HepG2 (cell line): ENCODE data around the gene ALPK1. TPM values are rescaled to one million over a fixed set of nuclear protein-coding genes. Genes with fewer than 3 reads are reported as not detected.

Experiments used
- ARID3A ChIP-seq: IDR thresholded peaks from 2 replicates; pipeline ENCODE4 v1.6.1; 2012; ENCODE audit warnings: low read depth, low read length, improper control_type of control experiment
- ESRRA ChIP-seq: sonication (generic); formaldehyde crosslinking; IDR thresholded peaks from 2 replicates; pipeline ENCODE4 v1.5.1; 2020; ENCODE audit warnings: mild to moderate bottlenecking, low read depth, missing genetic modification reagents
- KMT2A ChIP-seq: sonication (generic); formaldehyde crosslinking; IDR thresholded peaks from 2 replicates; pipeline ENCODE4 v1.4.0; 2020; ENCODE audit warnings: missing genetic modification reagents
- MEF2D ChIP-seq: sonication (generic); formaldehyde crosslinking; IDR thresholded peaks from 2 replicates; pipeline ENCODE4 v1.5.1; 2020; ENCODE audit warnings: mild to moderate bottlenecking, missing genetic modification reagents
- SALL1 ChIP-seq: sonication (generic); formaldehyde crosslinking; IDR thresholded peaks from 2 replicates; pipeline ENCODE4 v1.8.0; 2022; ENCODE audit warnings: mild to moderate bottlenecking, missing genetic modification reagents
- YY1 ChIP-seq: IDR thresholded peaks from 2 replicates; pipeline ENCODE4 v1.6.1; 2011; ENCODE audit warnings: low read length, low read depth, moderate library complexity, mild to moderate bottlenecking; ENCODE audit not compliant: insufficient read depth, insufficient replicate concordance
- ZNF274 ChIP-seq: sonication (generic); formaldehyde crosslinking; IDR thresholded peaks from 2 replicates; pipeline ENCODE4 v1.5.1; 2020; ENCODE audit warnings: mild to moderate bottlenecking, missing genetic modification reagents
- ZNF326 ChIP-seq: sonication (generic); formaldehyde crosslinking; IDR thresholded peaks from 2 replicates; pipeline ENCODE4 v1.4.0; 2020; ENCODE audit warnings: missing genetic modification reagents, borderline replicate concordance
- ZNF746 ChIP-seq: sonication (generic); formaldehyde crosslinking; IDR thresholded peaks from 2 replicates; pipeline ENCODE4 v1.8.0; 2022; ENCODE audit warnings: mild to moderate bottlenecking, missing genetic modification reagents
- ZNF747 ChIP-seq: sonication (generic); formaldehyde crosslinking; IDR thresholded peaks from 2 replicates; pipeline ENCODE4 v1.8.1; 2023; ENCODE audit warnings: missing genetic modification reagents, mild to moderate bottlenecking, borderline replicate concordance
- polyA plus RNA-seq, 8 experiments: library from polyadenylated mRNA; depleted of rRNA in 3 of 8; stranded (reverse) in 7 of 8; unstranded in 1 of 8; fragments of >200 nt; fragmentation: Illumina TruSeq in 4 of 8; extraction: Trizol in 4 of 8; gene quantifications; 2 replicates each; pipeline versions ENCODE4 v1.2.1 to v1.2.3, GENCODE V29; 2011 to 2016; ENCODE audit warnings: low read depth in 4 of 8, missing spikeins in 1 of 8, mixed read lengths in 1 of 8; ENCODE audit not compliant: insufficient read depth in 1 of 8
- total RNA-seq, 5 experiments: library from RNA; depleted of rRNA; stranded (reverse); fragments of >200 nt; fragmentation: Illumina TruSeq; extraction: Trizol; gene quantifications; 2 replicates each; pipeline ENCODE4 v1.2.3, GENCODE V29; 2016; ENCODE audit warnings: low read depth in 1 of 5
- TF ChIP-seq, protein P1 (sequence below), 2 experiments: fragments of 450-650 bp in 1 of 2; sonication (generic) in 1 of 2; formaldehyde crosslinking in 1 of 2; IDR thresholded peaks; 2 replicates each; pipeline versions ENCODE4 v1.6.1 to v1.8.0; 2016 to 2022; ENCODE audit warnings: antibody characterized with exemption in 1 of 2, mild to moderate bottlenecking in 1 of 2, missing genetic modification reagents in 1 of 2
- TF ChIP-seq, protein P2 (sequence below): sonication (generic); formaldehyde crosslinking; IDR thresholded peaks from 2 replicates; pipeline ENCODE4 v1.5.0; 2020; ENCODE audit warnings: mild to moderate bottlenecking, missing genetic modification reagents, moderate library complexity

ALPK1 gene
- total and polyA plus RNA-seq, 2 of the 13 experiments (the other 11 are each of a cell fraction or from before 2014, with no cell fraction given) = 0.61 to 1.3 TPM

- TF ChIP-seq, protein P1, sequence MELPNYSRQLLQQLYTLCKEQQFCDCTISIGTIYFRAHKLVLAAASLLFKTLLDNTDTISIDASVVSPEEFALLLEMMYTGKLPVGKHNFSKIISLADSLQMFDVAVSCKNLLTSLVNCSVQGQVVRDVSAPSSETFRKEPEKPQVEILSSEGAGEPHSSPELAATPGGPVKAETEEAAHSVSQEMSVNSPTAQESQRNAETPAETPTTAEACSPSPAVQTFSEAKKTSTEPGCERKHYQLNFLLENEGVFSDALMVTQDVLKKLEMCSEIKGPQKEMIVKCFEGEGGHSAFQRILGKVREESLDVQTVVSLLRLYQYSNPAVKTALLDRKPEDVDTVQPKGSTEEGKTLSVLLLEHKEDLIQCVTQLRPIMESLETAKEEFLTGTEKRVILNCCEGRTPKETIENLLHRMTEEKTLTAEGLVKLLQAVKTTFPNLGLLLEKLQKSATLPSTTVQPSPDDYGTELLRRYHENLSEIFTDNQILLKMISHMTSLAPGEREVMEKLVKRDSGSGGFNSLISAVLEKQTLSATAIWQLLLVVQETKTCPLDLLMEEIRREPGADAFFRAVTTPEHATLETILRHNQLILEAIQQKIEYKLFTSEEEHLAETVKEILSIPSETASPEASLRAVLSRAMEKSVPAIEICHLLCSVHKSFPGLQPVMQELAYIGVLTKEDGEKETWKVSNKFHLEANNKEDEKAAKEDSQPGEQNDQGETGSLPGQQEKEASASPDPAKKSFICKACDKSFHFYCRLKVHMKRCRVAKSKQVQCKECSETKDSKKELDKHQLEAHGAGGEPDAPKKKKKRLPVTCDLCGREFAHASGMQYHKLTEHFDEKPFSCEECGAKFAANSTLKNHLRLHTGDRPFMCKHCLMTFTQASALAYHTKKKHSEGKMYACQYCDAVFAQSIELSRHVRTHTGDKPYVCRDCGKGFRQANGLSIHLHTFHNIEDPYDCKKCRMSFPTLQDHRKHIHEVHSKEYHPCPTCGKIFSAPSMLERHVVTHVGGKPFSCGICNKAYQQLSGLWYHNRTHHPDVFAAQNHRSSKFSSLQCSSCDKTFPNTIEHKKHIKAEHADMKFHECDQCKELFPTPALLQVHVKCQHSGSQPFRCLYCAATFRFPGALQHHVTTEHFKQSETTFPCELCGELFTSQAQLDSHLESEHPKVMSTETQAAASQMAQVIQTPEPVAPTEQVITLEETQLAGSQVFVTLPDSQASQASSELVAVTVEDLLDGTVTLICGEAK (IDR thresholded peaks at IDR 0.05) = no peak
- TF ChIP-seq, protein P1 (CRISPR knock-in tag; IDR thresholded peaks at IDR 0.05) = no peak
- TF ChIP-seq ARID3A = no peak
- no peak for TF ChIP-seq YY1
- TF ChIP-seq MEF2D (CRISPR knock-in tag) = no peak
- TF ChIP-seq, protein P2, sequence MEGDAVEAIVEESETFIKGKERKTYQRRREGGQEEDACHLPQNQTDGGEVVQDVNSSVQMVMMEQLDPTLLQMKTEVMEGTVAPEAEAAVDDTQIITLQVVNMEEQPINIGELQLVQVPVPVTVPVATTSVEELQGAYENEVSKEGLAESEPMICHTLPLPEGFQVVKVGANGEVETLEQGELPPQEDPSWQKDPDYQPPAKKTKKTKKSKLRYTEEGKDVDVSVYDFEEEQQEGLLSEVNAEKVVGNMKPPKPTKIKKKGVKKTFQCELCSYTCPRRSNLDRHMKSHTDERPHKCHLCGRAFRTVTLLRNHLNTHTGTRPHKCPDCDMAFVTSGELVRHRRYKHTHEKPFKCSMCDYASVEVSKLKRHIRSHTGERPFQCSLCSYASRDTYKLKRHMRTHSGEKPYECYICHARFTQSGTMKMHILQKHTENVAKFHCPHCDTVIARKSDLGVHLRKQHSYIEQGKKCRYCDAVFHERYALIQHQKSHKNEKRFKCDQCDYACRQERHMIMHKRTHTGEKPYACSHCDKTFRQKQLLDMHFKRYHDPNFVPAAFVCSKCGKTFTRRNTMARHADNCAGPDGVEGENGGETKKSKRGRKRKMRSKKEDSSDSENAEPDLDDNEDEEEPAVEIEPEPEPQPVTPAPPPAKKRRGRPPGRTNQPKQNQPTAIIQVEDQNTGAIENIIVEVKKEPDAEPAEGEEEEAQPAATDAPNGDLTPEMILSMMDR (CRISPR knock-in tag) = peak; percentile 67
- 0 out of 2 replicates have a peak, but pooled peaks have one; percentile 26 for TF ChIP-seq ZNF274 (CRISPR knock-in tag)
- peak; percentile 47; the same call in 1 of the 2 replicates for TF ChIP-seq SALL1 (CRISPR knock-in tag)
- no peak for TF ChIP-seq ESRRA
- no peak for TF ChIP-seq KMT2A (CRISPR knock-in tag)
- no peak for TF ChIP-seq ZNF746 (CRISPR knock-in tag)
- TF ChIP-seq ZNF747 (CRISPR knock-in tag) = no peak
- TF ChIP-seq ZNF326 = no peak
Observed at GRCh38 chr4:112348488-112349158, 51.5 kb downstream of the ALPK1 start (continued).
